Hepatocyte (in vitro differentiated cells): Measurements from ENCODE around the gene SERPINE1.

Experiments used
- EZH2 ChIP-seq: fragments of 200-600 bp; sonication (generic); IDR thresholded peaks from 2 replicates; pipeline ENCODE4 v1.6.1; 2016; ENCODE audit warnings: antibody characterized with exemption, mild to moderate bottlenecking, borderline replicate concordance
- TF ChIP-seq, protein P1 (sequence below): fragments of 200-600 bp; sonication (generic); IDR thresholded peaks from 2 replicates; pipeline ENCODE4 v1.5.1; 2016; ENCODE audit warnings: antibody characterized with exemption, mild to moderate bottlenecking; ENCODE audit not compliant: poor library complexity

DNA sequence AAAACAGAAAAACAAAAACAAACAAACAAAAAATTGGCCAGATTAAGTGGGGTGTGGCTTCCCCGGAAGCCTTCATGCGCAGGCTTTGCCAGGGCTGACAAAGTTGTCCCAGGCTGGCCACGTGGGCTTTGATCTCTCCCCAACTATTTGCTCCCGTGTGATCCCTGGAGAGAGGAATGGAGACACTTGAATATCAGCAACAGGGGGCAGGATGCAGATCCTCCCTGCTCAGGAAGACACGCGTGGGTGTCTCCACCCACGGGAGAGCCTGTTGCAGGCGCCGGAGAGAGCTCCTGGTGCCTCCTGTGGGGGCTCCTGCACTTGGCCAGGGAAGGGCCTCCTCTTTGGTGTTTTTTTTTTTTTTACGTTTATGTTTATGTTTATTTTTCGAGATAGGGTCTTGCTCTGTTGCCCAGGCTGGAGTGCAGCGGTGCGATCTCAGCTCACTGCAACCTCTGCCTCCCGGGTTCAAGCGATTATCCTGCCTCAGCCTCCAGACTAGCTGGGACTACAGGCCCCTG, 22.7 kb upstream of the SERPINE1 start:
- TF ChIP-seq EZH2: no peak
- TF ChIP-seq, protein P1, sequence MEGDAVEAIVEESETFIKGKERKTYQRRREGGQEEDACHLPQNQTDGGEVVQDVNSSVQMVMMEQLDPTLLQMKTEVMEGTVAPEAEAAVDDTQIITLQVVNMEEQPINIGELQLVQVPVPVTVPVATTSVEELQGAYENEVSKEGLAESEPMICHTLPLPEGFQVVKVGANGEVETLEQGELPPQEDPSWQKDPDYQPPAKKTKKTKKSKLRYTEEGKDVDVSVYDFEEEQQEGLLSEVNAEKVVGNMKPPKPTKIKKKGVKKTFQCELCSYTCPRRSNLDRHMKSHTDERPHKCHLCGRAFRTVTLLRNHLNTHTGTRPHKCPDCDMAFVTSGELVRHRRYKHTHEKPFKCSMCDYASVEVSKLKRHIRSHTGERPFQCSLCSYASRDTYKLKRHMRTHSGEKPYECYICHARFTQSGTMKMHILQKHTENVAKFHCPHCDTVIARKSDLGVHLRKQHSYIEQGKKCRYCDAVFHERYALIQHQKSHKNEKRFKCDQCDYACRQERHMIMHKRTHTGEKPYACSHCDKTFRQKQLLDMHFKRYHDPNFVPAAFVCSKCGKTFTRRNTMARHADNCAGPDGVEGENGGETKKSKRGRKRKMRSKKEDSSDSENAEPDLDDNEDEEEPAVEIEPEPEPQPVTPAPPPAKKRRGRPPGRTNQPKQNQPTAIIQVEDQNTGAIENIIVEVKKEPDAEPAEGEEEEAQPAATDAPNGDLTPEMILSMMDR: no peak
